Hematopoietic multipotent progenitor cell treated with erythropoietin and hydrocortisone succinate and interleukin-3 and kit ligand, for 17 days (in vitro differentiated cells): ENCODE data around the gene BCAN.

Experiments
- DNase-seq: peaks from one replicate; pipeline ENCODE4 v3.0.0-alpha.2; 2015; ENCODE audit warnings: low spot score

BCAN gene

GRCh38 chr1:156662005-156662799 lies 20.3 kb downstream of the BCAN start:
- no peak for DNase-seq

GRCh38 chr1:156662800-156663055 lies 20.8 kb downstream of the BCAN start:
- no peak for DNase-seq

- DNase-seq, result no peak
Measured at GRCh38 chr1:156663178-156663577, 21.3 kb downstream of the BCAN start.

- no peak for DNase-seq
Measured at GRCh38 chr1:156664046-156664766, 22.3 kb downstream of the BCAN start.

- DNase-seq, result no peak
Measured at GRCh38 chr1:156664767-156665411, 23.0 kb downstream of the BCAN start.

- DNase-seq, result no peak
Measured at GRCh38 chr1:156665539-156665938, 23.6 kb downstream of the BCAN start.

GRCh38 chr1:156666862-156667609 lies 25.1 kb downstream of the BCAN start:
- DNase-seq, result no peak

- no peak for DNase-seq
Measured at GRCh38 chr1:156667610-156667967, 25.7 kb downstream of the BCAN start.

- no peak for DNase-seq
Measured at GRCh38 chr1:156667968-156668709, 26.2 kb downstream of the BCAN start.

- DNase-seq, result no peak
Measured at GRCh38 chr1:156668801-156669637, 27.1 kb downstream of the BCAN start.

GRCh38 chr1:156669794-156670193 lies 27.9 kb downstream of the BCAN start:
- DNase-seq, result no peak

- no peak for DNase-seq
Measured at GRCh38 chr1:156670359-156670758, 28.4 kb downstream of the BCAN start.

- no peak for DNase-seq
Measured at GRCh38 chr1:156670791-156671190, 28.9 kb downstream of the BCAN start.

- DNase-seq, result no peak
Measured at GRCh38 chr1:156671804-156672203, 29.9 kb downstream of the BCAN start.

GRCh38 chr1:156673387-156674121 lies 31.6 kb downstream of the BCAN start:
- no peak for DNase-seq

GRCh38 chr1:156675210-156676113 lies 33.5 kb downstream of the BCAN start:
- DNase-seq, result no peak

- no peak for DNase-seq
Measured at GRCh38 chr1:156676114-156676819, 34.4 kb downstream of the BCAN start.

GRCh38 chr1:156676820-156677615 lies 35.1 kb downstream of the BCAN start, which contains the start of gene NES:
Gene NES (minus strand): TSS chr1:156677407. CDS start chr1:156677264, 143 bp downstream.
- DNase-seq, result no peak
